ENCODE measurements around the gene DOCK3.
"Not testable (repeated sequence)": the region's sequence is repeated elsewhere in the genome, so short reads cannot be mapped to it uniquely, and the experiment has no call there.

DNA sequence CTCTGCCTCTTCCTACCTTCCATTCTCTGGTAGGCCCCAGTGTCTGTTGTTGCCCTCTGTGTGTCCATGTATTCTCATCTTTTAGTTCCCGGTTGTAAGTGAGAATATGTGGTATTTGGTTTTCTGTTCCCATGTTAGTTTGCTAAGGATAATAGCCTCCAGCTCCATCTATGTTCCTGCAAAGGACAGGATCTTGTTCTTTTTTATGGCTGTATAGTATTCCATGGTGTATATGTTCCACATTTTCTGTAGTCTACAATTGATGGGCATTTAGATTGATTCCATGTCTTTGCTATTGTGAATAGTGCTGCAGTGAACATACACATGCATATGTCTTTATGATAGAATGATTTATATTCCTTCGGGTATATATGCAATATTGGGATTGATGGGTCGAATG is 107.0 kb downstream of the DOCK3 start:
- not testable (repeated sequence) for TF ChIP-seq POLR2A, EP300, POLR2AphosphoS5 (IDR thresholded peaks at IDR 0.05)
- TF ChIP-seq, protein P1, sequence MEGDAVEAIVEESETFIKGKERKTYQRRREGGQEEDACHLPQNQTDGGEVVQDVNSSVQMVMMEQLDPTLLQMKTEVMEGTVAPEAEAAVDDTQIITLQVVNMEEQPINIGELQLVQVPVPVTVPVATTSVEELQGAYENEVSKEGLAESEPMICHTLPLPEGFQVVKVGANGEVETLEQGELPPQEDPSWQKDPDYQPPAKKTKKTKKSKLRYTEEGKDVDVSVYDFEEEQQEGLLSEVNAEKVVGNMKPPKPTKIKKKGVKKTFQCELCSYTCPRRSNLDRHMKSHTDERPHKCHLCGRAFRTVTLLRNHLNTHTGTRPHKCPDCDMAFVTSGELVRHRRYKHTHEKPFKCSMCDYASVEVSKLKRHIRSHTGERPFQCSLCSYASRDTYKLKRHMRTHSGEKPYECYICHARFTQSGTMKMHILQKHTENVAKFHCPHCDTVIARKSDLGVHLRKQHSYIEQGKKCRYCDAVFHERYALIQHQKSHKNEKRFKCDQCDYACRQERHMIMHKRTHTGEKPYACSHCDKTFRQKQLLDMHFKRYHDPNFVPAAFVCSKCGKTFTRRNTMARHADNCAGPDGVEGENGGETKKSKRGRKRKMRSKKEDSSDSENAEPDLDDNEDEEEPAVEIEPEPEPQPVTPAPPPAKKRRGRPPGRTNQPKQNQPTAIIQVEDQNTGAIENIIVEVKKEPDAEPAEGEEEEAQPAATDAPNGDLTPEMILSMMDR (IDR thresholded peaks at IDR 0.05): not testable (repeated sequence)
